ENCODE data around the gene WDR83. TPM values are rescaled to one million over a fixed set of nuclear protein-coding genes. Genes with fewer than 3 reads are reported as not detected.

Gene WDR83
- total RNA-seq, 1 donor from 2014 or later, result 11.0 TPM

DNA sequence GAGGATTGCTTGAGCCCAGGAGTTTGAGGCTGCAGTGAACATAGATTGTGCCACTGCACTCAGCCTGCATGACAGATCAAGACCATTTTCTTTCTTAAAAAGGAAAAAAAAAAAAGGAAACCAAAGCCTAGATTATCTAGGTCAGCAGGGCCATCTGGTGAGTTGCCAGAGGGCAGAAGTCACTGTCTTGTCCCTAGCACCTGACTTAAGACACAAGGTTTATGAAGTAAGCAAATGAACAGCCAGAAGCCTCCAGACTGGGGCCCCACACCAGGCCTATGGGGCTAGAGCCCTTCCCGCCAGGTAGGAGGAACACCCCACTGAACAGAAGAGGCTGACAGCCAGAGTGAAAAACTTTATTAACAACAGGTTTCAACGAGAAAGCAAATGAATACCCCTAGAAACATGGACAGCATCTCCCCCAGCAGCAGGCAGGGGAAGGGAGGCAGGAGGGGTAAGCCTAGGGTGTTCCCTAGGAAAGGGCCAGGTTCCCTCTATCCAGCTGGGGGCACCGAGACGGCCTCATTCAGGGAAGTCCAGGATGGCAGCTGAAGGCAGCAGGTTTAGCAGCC is 1.2 kb downstream of the WDR83 start:
- Mint-ChIP-seq H3K9me3 (no peaks in the 10 kb centered on the region), H3K4me1 (peaks cover 35% of the 10 kb centered on the region), H3K27me3 (ENCODE audit: insufficient read depth, low read depth) (peaks cover 9% of the 10 kb centered on the region), H3K36me3 (peaks cover 9% of the 10 kb centered on the region), H3K4me3 (peak overlapping the region; percentile 97), H3K27ac (no peak overlapping the region)
- no peaks in the 10 kb centered on the region for H4K20me1 ChIP-seq (ENCODE audit: low read depth)
- H3K4me3 ChIP-seq, result peak overlapping the region; percentile 87
- H3K4me1 ChIP-seq, result peaks cover 7% of the 10 kb centered on the region
- no peak overlapping the region for H3K9ac ChIP-seq
- TF ChIP-seq EZH2 (IDR thresholded peaks at IDR 0.05) (no peak), EZH2phosphoT487 (IDR thresholded peaks at IDR 0.05) (no peak)
- TF ChIP-seq, protein P1, sequence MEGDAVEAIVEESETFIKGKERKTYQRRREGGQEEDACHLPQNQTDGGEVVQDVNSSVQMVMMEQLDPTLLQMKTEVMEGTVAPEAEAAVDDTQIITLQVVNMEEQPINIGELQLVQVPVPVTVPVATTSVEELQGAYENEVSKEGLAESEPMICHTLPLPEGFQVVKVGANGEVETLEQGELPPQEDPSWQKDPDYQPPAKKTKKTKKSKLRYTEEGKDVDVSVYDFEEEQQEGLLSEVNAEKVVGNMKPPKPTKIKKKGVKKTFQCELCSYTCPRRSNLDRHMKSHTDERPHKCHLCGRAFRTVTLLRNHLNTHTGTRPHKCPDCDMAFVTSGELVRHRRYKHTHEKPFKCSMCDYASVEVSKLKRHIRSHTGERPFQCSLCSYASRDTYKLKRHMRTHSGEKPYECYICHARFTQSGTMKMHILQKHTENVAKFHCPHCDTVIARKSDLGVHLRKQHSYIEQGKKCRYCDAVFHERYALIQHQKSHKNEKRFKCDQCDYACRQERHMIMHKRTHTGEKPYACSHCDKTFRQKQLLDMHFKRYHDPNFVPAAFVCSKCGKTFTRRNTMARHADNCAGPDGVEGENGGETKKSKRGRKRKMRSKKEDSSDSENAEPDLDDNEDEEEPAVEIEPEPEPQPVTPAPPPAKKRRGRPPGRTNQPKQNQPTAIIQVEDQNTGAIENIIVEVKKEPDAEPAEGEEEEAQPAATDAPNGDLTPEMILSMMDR (IDR thresholded peaks at IDR 0.05), result no peak
- H3K27me3 ChIP-seq, result no peaks in the 10 kb centered on the region
- H3K9me3 ChIP-seq (ENCODE audit: low read depth), result no peaks in the 10 kb centered on the region
- H3K4me2 ChIP-seq, result peak overlapping the region; percentile 92
- H3F3A ChIP-seq (ENCODE audit: low read depth), result peaks cover 34% of the 10 kb centered on the region
- H3K27ac ChIP-seq, result no peak overlapping the region
- H3K36me3 ChIP-seq, result no peaks in the 10 kb centered on the region
- peaks cover 43% of the 10 kb centered on the region for H3K79me2 ChIP-seq (ENCODE audit: low read depth)
- DNase-seq (ENCODE audit: low spot score), result no peak
- H2AFZ ChIP-seq (replicated peaks), result no peak overlapping the region

DNA sequence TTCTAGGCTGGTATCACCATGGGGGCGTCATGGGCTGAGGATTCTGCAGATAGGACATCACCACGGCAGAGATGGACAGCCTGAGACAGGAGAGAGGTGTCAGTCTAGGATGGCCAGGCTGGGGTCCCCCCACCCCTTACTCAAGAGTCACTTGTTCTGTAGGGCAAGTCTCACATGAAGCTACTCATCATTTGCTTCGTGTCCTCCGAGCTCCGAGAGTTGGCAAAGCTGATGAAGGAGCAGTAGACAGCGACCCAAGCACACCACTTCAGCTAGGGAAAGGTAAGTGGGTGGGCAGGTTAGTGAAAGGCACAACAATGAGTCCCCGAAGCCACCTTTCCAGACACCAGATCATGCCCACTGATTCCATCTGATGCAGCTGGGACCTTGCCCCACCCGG is 1.7 kb downstream of the WDR83 start:
- Histone ChIP-seq H3K79me2 (ENCODE audit: low read depth) (peaks cover 43% of the 10 kb centered on the region), H3F3A (ENCODE audit: low read depth) (peaks cover 34% of the 10 kb centered on the region), H3K27me3 (no peaks in the 10 kb centered on the region), H3K36me3 (no peaks in the 10 kb centered on the region), H2AFZ (replicated peaks) (no peak overlapping the region), H3K4me1 (peaks cover 7% of the 10 kb centered on the region), H3K27ac (no peak overlapping the region), H3K9me3 (ENCODE audit: low read depth) (no peaks in the 10 kb centered on the region), H3K4me2 (peak overlapping the region; percentile 92), H4K20me1 (ENCODE audit: low read depth) (no peaks in the 10 kb centered on the region), H3K4me3 (peak overlapping the region; percentile 87), H3K9ac (peak overlapping the region; percentile 87)
- no peak for DNase-seq (ENCODE audit: low spot score)
- peak overlapping the region; percentile 97 for H3K4me3 Mint-ChIP-seq
- H3K36me3 Mint-ChIP-seq, result peaks cover 7% of the 10 kb centered on the region
- TF ChIP-seq, protein P1 (IDR thresholded peaks at IDR 0.05), result no peak
- TF ChIP-seq EZH2phosphoT487 (IDR thresholded peaks at IDR 0.05) (no peak), EZH2 (IDR thresholded peaks at IDR 0.05) (no peak)
- H3K27me3 Mint-ChIP-seq (ENCODE audit: insufficient read depth, low read depth), result peaks cover 9% of the 10 kb centered on the region
- peaks cover 35% of the 10 kb centered on the region for H3K4me1 Mint-ChIP-seq
- H3K27ac Mint-ChIP-seq, result peak overlapping the region; percentile 90
- no peaks in the 10 kb centered on the region for H3K9me3 Mint-ChIP-seq

DNA sequence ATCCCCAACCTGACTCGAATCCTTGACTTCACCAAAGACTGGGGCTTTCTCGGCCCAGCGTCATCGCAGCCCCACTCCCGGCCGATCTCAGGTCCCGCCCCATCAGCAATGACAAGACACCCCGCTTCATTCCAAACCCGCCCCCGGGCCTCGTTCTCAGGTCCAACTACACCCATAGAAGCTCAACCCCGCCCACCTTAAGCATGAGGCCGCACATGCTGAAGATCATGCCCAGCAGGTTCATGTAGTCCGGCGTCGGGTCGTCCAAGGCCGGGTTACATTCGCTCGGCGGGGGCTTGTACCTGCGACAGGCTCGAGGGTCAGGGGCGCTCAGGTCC is 2.3 kb downstream of the WDR83 start:
- peak; percentile 53 for DNase-seq (ENCODE audit: low spot score)
- Histone ChIP-seq H2AFZ (replicated peaks) (peak overlapping the region; percentile 100), H3K79me2 (ENCODE audit: low read depth) (peaks cover 43% of the 10 kb centered on the region)

More for the DNA sequence above, 2.3 kb downstream of the WDR83 start:
- TF ChIP-seq EZH2 (IDR thresholded peaks at IDR 0.05), result no peak
- TF ChIP-seq, protein P1 (IDR thresholded peaks at IDR 0.05), result no peak
- peak overlapping the region; percentile 90 for H3K27ac Mint-ChIP-seq
- H3K27me3 Mint-ChIP-seq (ENCODE audit: insufficient read depth, low read depth), result peaks cover 12% of the 10 kb centered on the region
- no peaks in the 10 kb centered on the region for H3K9me3 ChIP-seq (ENCODE audit: low read depth)
- H3K36me3 Mint-ChIP-seq, result peaks cover 5% of the 10 kb centered on the region
- peak overlapping the region; percentile 97 for H3K4me3 Mint-ChIP-seq
- H3K27me3 ChIP-seq, result no peaks in the 10 kb centered on the region
- peaks cover 7% of the 10 kb centered on the region for H3K4me1 ChIP-seq
- H3K9me3 Mint-ChIP-seq, result no peaks in the 10 kb centered on the region
- peaks cover 35% of the 10 kb centered on the region for H3K4me1 Mint-ChIP-seq
- H3K36me3 ChIP-seq, result no peaks in the 10 kb centered on the region
- peaks cover 34% of the 10 kb centered on the region for H3F3A ChIP-seq (ENCODE audit: low read depth)
- H3K4me2 ChIP-seq, result peak overlapping the region; percentile 92
- H3K9ac ChIP-seq, result peak overlapping the region; percentile 87
- peak overlapping the region; percentile 87 for H3K4me3 ChIP-seq
- H3K27ac ChIP-seq, result no peak overlapping the region
- no peaks in the 10 kb centered on the region for H4K20me1 ChIP-seq (ENCODE audit: low read depth)
